ENCODE measurements around the gene ZNF311. TPM values are rescaled to one million over a fixed set of nuclear protein-coding genes. Genes with fewer than 3 reads are reported as not detected.

The ZNF311 gene
- polyA plus RNA-seq, 1 experiment: 0.74 TPM

DNA sequence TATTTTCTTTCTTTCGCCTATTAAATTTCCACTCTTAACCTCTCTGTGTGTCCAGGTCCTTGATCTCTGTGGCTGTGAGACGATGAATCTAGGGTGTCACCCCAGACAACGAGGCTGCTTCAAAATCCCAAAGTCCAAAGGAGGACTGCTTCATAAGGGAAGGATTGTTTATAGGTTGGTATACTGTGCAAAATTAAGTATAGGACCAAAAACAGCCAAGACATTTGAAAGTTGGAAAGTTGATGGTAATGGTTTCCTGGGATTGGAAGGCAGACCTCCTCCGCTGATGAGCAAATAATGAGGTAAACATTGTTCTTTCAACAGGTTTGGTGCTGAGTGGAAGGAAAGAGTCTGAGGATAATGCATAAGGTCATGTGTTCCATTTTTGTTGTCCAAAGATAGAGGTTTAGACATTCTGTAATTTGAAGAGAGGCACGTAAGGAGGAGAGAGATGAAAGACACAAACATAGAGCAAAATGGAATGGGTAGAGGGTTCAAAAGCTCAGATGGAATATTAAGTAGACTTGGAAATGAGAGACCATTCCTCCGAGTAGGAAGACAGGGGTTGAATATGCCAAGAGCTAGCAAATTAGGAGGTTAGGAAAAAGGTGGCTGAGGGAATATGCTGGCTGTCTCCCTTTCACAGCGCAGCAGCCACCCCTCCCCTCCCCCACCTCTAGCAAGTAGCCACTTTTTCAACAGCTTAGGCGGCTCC is 24.8 kb downstream of the ZNF311 start:
- ChIA-PET CTCF (interaction anchor here (1.9 to 2.0 kb wide), 2 partner anchors 36 to 141 kb away, joined by 5 to 13 read pairs; no protein-coding TSS in a partner anchor), POLR2A (interaction anchor here (0.6 kb wide), 1 partner anchor 975 kb away, joined by 3 read pairs; no protein-coding TSS in a partner anchor)
- Histone ChIP-seq H3K36me3 (ENCODE audit: control insufficient read depth, insufficient read depth, low read length) (no peaks in the 10 kb centered on the region), H3K4me3 (ENCODE audit: low read depth, low read length) (peak overlapping the region; percentile 33; the same call in 1 of the 2 replicates), H3K27me3 (ENCODE audit: control insufficient read depth, insufficient read depth, low read length) (no peaks in the 10 kb centered on the region)
- no peak for TF ChIP-seq CTCF (IDR thresholded peaks at IDR 0.05; ENCODE audit: insufficient read depth, low read depth, low read length)
- DNase-seq (ENCODE audit: low read depth): no peak

- Histone ChIP-seq H3K36me3 (ENCODE audit: control insufficient read depth, insufficient read depth, low read length) (no peaks in the 10 kb centered on the region), H3K27me3 (ENCODE audit: control insufficient read depth, insufficient read depth, low read length) (no peaks in the 10 kb centered on the region), H3K4me3 (ENCODE audit: low read depth, low read length) (no peak overlapping the region)
- POLR2A ChIA-PET: no interaction called here
- DNase-seq (ENCODE audit: low read depth): no peak
- no peak for TF ChIP-seq CTCF (IDR thresholded peaks at IDR 0.05; ENCODE audit: insufficient read depth, low read depth, low read length)
- CTCF ChIA-PET: no interaction called here
Observed at GRCh38 chr6:28979679-28980078, 25.4 kb downstream of the ZNF311 start.

- POLR2A ChIA-PET: no interaction called here
- TF ChIP-seq CTCF (IDR thresholded peaks at IDR 0.05; ENCODE audit: insufficient read depth, low read depth, low read length): no peak
- no peak overlapping the region for H3K4me3 ChIP-seq (ENCODE audit: low read depth, low read length)
- DNase-seq (ENCODE audit: low read depth): no peak
- no peaks in the 10 kb centered on the region for H3K36me3 ChIP-seq (ENCODE audit: control insufficient read depth, insufficient read depth, low read length)
- CTCF ChIA-PET: interaction anchor here (0.8 kb wide), 1 partner anchor 40 kb away, joined by 3 read pairs; no protein-coding TSS in a partner anchor
- no peaks in the 10 kb centered on the region for H3K27me3 ChIP-seq (ENCODE audit: control insufficient read depth, insufficient read depth, low read length)
Observed at GRCh38 chr6:28978959-28979561, 26.1 kb downstream of the ZNF311 start.

DNA sequence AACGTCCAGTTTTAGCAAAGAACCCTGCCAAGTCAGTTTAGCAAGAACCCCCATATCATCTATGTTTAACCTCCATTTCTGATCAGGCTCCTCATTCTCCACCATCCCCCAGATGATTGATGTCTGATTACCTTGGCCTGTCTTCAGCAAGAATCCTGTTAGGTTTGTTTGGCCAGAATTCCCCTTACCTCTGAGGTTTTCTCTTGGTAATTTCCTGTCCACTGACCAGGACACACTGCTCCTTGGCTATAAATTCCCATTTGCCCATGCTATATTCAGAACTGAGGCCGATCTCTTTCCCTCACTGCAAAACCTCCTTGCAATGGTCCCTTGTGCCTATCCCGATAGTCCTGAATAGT is 27.0 kb downstream of the ZNF311 start:
- no peaks in the 10 kb centered on the region for H3K27me3 ChIP-seq (ENCODE audit: control insufficient read depth, insufficient read depth, low read length)
- DNase-seq (ENCODE audit: low read depth): no peak
- POLR2A ChIA-PET: no interaction called here
- TF ChIP-seq CTCF (IDR thresholded peaks at IDR 0.05; ENCODE audit: insufficient read depth, low read depth, low read length): no peak
- CTCF ChIA-PET: no interaction called here
- no peak overlapping the region for H3K4me3 ChIP-seq (ENCODE audit: low read depth, low read length)
- no peaks in the 10 kb centered on the region for H3K36me3 ChIP-seq (ENCODE audit: control insufficient read depth, insufficient read depth, low read length)

- Histone ChIP-seq H3K36me3 (ENCODE audit: control insufficient read depth, insufficient read depth, low read length) (no peaks in the 10 kb centered on the region), H3K27me3 (ENCODE audit: control insufficient read depth, insufficient read depth, low read length) (no peaks in the 10 kb centered on the region), H3K4me3 (ENCODE audit: low read depth, low read length) (peak overlapping the region; percentile 37)
- TF ChIP-seq CTCF (IDR thresholded peaks at IDR 0.05; ENCODE audit: insufficient read depth, low read depth, low read length): no peak
- no peak for DNase-seq (ENCODE audit: low read depth)
- POLR2A ChIA-PET: interaction anchor here (0.6 kb wide), 1 partner anchor 81 kb away, joined by 3 read pairs; no protein-coding TSS in a partner anchor
- CTCF ChIA-PET: interaction anchor here (1.0 kb wide), 1 partner anchor 140 kb away, joined by 4 read pairs; no protein-coding TSS in a partner anchor
Observed at GRCh38 chr6:28977341-28978132, 27.6 kb downstream of the ZNF311 start.
